SHP77 treated with DMSO at 0.1 percent for 48 hours (cell line): ENCODE measurements around the gene MCTP1.

ENCODE experiments used
- DNase-seq: peaks from one replicate; lab custom pipeline; 2025; lab: John Stamatoyannopoulos, UW

The MCTP1 gene

GRCh38 chr5:95284572-95285408, at the start of gene MCTP1:
Gene MCTP1, minus strand, starts transcription at chr5:95285094.
- no peak for DNase-seq

GRCh38 chr5:95332158-95332557, 47.3 kb upstream of the MCTP1 start:
- no peak for DNase-seq

- no peak for DNase-seq
Measured at GRCh38 chr5:95331358-95331757, 46.5 kb upstream of the MCTP1 start.

- DNase-seq, result no peak
Measured at GRCh38 chr5:95327211-95327610, 42.3 kb upstream of the MCTP1 start.

- DNase-seq, result no peak
Measured at GRCh38 chr5:95317687-95318086, 32.8 kb upstream of the MCTP1 start.

GRCh38 chr5:95317085-95317484, 32.2 kb upstream of the MCTP1 start:
- DNase-seq, result no peak

GRCh38 chr5:95304711-95305110, 19.8 kb upstream of the MCTP1 start:
- DNase-seq, result no peak

- DNase-seq, result no peak
Measured at GRCh38 chr5:95298651-95299050, 13.8 kb upstream of the MCTP1 start.

- DNase-seq, result no peak
Measured at GRCh38 chr5:95296291-95296690, 11.4 kb upstream of the MCTP1 start.

GRCh38 chr5:95285409-95285755, 488 bp upstream of the MCTP1 start:
- no peak for DNase-seq

- DNase-seq, result peak; percentile 13
Measured at GRCh38 chr5:95283761-95284571, 928 bp downstream of the MCTP1 start.

GRCh38 chr5:95283022-95283615, 1.8 kb downstream of the MCTP1 start:
- no peak for DNase-seq

- no peak for DNase-seq
Measured at GRCh38 chr5:95281226-95281625, 3.7 kb downstream of the MCTP1 start.

GRCh38 chr5:95280401-95281095, 4.3 kb downstream of the MCTP1 start:
- DNase-seq, result no peak

- no peak for DNase-seq
Measured at GRCh38 chr5:95274011-95274410, 10.9 kb downstream of the MCTP1 start.

GRCh38 chr5:95272316-95272929, 12.5 kb downstream of the MCTP1 start:
- no peak for DNase-seq

- no peak for DNase-seq
Measured at GRCh38 chr5:95262933-95263660, 21.8 kb downstream of the MCTP1 start.

- peak; percentile 14 for DNase-seq
Measured at GRCh38 chr5:95261437-95262175, 23.3 kb downstream of the MCTP1 start.

- no peak for DNase-seq
Measured at GRCh38 chr5:95256991-95257390, 27.9 kb downstream of the MCTP1 start.

GRCh38 chr5:95256446-95256845, 28.4 kb downstream of the MCTP1 start:
- no peak for DNase-seq
